Transverse colon (tissue), 4 donors: ENCODE results near the gene OSBPL6. TPM values are rescaled to one million over a fixed set of nuclear protein-coding genes. Genes with fewer than 3 reads are reported as not detected.
"Not testable (repeated sequence)": the region's sequence is repeated elsewhere in the genome, so short reads cannot be mapped to it uniquely, and the experiment has no call there.

Experiments
- DNase-seq: peaks from one replicate; pipeline ENCODE4 v3.0.0-alpha.2; 2019
- H3K27ac ChIP-seq, 4 donors: fragments of 200-600 bp; sonication (generic); 2 replicates each; pipeline ENCODE4 v1.5.1; 2016 to 2018; ENCODE audit warnings: inconsistent platforms in 4 of 4
- H3K27me3 ChIP-seq: fragments of 200-600 bp; sonication (generic); 2 replicates; pipeline ENCODE4 v1.5.1; 2017; ENCODE audit warnings: inconsistent platforms
- H3K36me3 ChIP-seq, 4 donors: fragments of 200-600 bp; sonication (generic); 2 replicates each; pipeline ENCODE4 v1.5.1; 2017 to 2019; ENCODE audit warnings: inconsistent platforms in 4 of 4
- H3K4me1 ChIP-seq, 4 donors: fragments of 200-600 bp; sonication (generic); 2 replicates each; pipeline ENCODE4 v1.5.1; 2017 to 2020; ENCODE audit warnings: inconsistent platforms in 4 of 4
- H3K4me3 ChIP-seq, 4 donors: fragments of 200-600 bp; sonication (generic); 1 replicate in 1 of 4; 2 replicates in 3 of 4; pipeline versions ENCODE4 v1.5.1 to v1.6.1; 2017 to 2019; ENCODE audit warnings: inconsistent platforms in 4 of 4
- H3K9me3 ChIP-seq, 2 donors: fragments of 200-600 bp; sonication (generic); 2 replicates each; pipeline ENCODE4 v1.5.1; 2017 to 2019; ENCODE audit warnings: inconsistent platforms in 2 of 2
- EP300 ChIP-seq: sonication (generic); formaldehyde crosslinking; IDR thresholded peaks from one replicate; pipeline ENCODE4 v1.6.1; 2017; ENCODE audit warnings: antibody characterized with exemption, low read depth
- POLR2A ChIP-seq: fragments of 450-650 bp; IDR thresholded peaks from one replicate; pipeline ENCODE4 v1.6.1; 2016; ENCODE audit warnings: antibody characterized with exemption, mild to moderate bottlenecking, moderate library complexity
- POLR2AphosphoS5 ChIP-seq, 3 donors: sonication (generic); formaldehyde crosslinking; IDR thresholded peaks; one replicate each; pipeline ENCODE4 v1.6.1; 2016; ENCODE audit warnings: antibody characterized with exemption in 3 of 3
- WGBS, 2 donors: methylation state at CpG; one replicate each; pipeline ENCODE4 v1.1.5; 2018; ENCODE audit warnings: low coverage in 1 of 2; 5-methylcytosine and 5-hydroxymethylcytosine counted together
- in situ Hi-C, 4 donors: fragments of 200-750 bp; cut with MboI; loops; one replicate each; pipeline versions ENCODE4 v1.15.0 to v1.15.1; 2017; ENCODE audit warnings: low sequenced_read_pairs in 3 of 4, low pct_ligation_motif_present in 1 of 4, low pct_unique_long_range_greater_than_20kb in 1 of 4
- intact Hi-C: fragments of 100-400 bp; cut with DNase I; formaldehyde crosslinking; loops from one replicate; pipeline ENCODE4 v1.15.1; 2023; ENCODE audit warnings: low total_unique reads
- total RNA-seq, 4 donors: library from RNA; depleted of rRNA; stranded (reverse); fragments of >200 nt; gene quantifications; one replicate each; pipeline ENCODE4 v1.1.0, GENCODE V29; 2016
- TF ChIP-seq, protein P1 (sequence below), 5 experiments: fragments of 200-600 bp in 3 of 5; fragments of 450-650 bp in 2 of 5; sonication (generic) in 3 of 5; IDR thresholded peaks; 1 replicate in 2 of 5; 2 replicates in 3 of 5; pipeline ENCODE4 v1.5.1; 2016 to 2017; ENCODE audit warnings: antibody characterized with exemption in 5 of 5, inconsistent platforms in 3 of 5, mild to moderate bottlenecking in 2 of 5, moderate library complexity in 1 of 5

OSBPL6 gene
- total RNA-seq, 4 donors from 2014 or later, result 0.95 to 4.0 (median 2.5) TPM

DNA sequence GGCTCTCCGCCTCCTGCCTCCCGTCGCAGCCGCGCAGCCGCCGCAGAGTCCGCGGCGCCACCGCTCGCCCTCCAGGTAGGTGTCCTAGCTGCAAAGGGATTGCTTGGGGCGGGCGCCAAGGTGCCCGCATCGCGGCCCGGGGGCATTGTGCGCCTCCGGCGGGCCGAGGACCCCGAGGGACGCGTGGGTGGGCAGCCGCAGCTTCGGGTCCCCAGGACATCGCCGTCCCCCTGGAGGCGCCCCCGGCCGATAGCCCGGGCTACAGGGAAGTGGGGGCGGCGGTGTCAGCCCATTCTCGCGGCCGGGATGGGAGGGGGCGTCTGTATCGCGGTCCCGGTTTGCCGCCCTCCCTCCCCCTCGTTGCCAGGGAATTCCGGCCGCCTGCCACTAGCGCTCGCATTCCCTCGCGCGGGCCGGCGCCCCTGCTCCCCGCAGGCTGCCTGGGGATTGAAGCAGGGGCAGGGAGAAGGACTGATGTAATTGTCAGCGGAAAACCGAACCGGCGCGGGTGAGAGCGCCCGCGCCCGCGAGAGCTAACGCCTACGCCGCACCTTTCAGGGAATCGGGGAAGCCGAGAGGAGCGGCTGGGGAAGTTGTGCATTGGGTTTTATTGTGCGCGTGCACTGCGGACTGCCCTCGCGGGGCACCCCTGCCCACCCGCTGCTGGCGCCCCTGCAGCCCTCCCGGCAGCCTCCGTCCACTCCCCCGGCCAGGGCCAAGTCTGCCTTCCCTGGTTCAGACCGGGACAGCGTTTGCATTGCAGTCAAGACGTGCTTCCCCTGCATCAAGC, 483 bp downstream of the OSBPL6 start:
- Histone ChIP-seq H3K9me3 (no peaks in the 10 kb centered on the region), H3K4me1 (peaks cover 0 to 17% (median 9%) of the 10 kb centered on the region in 4 donors), H3K4me3 (peak overlapping the region; percentile 62 to 93 (median 76)), H3K27me3 (peaks cover 46% of the 10 kb centered on the region), H3K27ac (peak overlapping the region; percentile 84 to 92 (median 89)), H3K36me3 (no peaks in the 10 kb centered on the region)
- 1% methylated on average over 54 of the region's 83 CpGs; no CpG with 5 or more reads in 1 of the 2 donors for WGBS, 2 donors
- intact Hi-C loops (no loop called here), in situ Hi-C loops (no loop called here)
- peak; percentile 19 for DNase-seq
- TF ChIP-seq POLR2AphosphoS5 (IDR thresholded peaks at IDR 0.05) (no peak), POLR2A (no peak), EP300 (no peak)
- TF ChIP-seq, protein P1, sequence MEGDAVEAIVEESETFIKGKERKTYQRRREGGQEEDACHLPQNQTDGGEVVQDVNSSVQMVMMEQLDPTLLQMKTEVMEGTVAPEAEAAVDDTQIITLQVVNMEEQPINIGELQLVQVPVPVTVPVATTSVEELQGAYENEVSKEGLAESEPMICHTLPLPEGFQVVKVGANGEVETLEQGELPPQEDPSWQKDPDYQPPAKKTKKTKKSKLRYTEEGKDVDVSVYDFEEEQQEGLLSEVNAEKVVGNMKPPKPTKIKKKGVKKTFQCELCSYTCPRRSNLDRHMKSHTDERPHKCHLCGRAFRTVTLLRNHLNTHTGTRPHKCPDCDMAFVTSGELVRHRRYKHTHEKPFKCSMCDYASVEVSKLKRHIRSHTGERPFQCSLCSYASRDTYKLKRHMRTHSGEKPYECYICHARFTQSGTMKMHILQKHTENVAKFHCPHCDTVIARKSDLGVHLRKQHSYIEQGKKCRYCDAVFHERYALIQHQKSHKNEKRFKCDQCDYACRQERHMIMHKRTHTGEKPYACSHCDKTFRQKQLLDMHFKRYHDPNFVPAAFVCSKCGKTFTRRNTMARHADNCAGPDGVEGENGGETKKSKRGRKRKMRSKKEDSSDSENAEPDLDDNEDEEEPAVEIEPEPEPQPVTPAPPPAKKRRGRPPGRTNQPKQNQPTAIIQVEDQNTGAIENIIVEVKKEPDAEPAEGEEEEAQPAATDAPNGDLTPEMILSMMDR (IDR thresholded peaks at IDR 0.05), result peak in 1 of 5 experiments; percentile 25

DNA sequence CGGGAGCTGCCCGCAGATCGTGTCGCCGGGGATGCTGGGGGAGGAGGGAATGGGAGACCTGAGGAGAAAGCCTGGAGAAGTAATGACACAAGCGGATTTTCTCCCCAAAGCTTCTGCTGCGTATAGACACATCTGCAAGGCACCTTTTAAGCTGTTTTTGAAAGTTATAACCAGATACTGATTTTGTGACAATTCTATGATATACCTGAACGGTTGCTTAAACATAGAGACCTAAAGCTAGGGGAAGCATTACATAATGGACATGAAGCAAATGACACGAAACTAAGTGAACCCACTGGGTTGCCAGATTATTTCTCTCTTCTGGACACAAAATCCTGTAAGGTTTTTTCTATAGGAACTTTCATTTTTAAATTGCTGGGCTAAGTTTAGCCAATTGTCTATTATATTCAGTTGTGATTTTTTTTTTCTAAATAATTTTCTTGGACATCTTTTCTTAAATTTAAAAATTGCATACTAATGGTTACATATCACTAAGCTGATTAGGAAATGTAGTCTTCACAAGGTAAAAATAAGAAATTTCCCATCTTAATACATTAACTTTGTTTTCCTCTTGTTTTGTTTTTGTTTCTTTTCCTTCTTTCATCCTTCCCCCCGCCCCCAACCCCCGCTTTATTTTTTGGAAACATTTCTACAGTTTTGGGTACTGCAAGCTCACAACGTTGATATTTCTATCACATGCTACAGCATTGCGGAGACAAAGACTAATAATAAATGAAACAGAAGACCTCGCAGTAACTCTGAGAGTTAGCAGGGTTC, 1.3 kb downstream of the OSBPL6 start:
- 20 to 38% methylated on average over 9 to 14 of the region's 14 CpGs for WGBS, 2 donors
- DNase-seq, result no peak
- in situ Hi-C loops, result no loop called here
- Histone ChIP-seq H3K27ac (peak overlapping the region; percentile 84 to 92 (median 89)), H3K9me3 (no peaks in the 10 kb centered on the region), H3K4me1 (peaks cover 0 to 17% (median 9%) of the 10 kb centered on the region in 4 donors), H3K27me3 (peaks cover 46% of the 10 kb centered on the region), H3K4me3 (peak overlapping the region; percentile 62 to 93 (median 76)), H3K36me3 (no peaks in the 10 kb centered on the region)
- no peak for TF ChIP-seq POLR2AphosphoS5 (IDR thresholded peaks at IDR 0.05)
- no peak for TF ChIP-seq POLR2A
- TF ChIP-seq EP300, result no peak
- TF ChIP-seq, protein P1 (IDR thresholded peaks at IDR 0.05), result no peak
- intact Hi-C loops, result no loop called here

DNA sequence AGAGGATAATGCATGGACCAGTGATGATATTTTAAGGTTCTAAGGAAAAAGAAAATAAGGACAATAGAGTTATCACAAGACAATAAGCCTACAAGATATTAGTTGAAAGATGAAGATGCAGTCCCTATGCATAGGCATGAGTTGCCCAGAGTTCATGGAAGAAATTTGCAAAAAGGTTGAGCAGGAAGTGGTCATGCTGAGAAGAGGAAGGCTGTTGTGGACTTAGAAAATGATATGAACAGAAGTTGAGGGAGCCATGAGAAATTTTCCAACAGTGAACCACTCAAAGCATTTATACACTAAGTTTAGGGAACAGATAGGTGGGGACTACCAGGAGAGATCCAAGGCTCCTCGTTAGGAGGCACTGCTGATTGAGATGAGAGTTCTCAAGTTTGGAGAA, 3.5 kb downstream of the OSBPL6 start:
- Histone ChIP-seq H3K27me3 (peaks cover 37% of the 10 kb centered on the region), H3K4me3 (no peak overlapping the region), H3K9me3 (no peaks in the 10 kb centered on the region), H3K27ac (no peak overlapping the region), H3K36me3 (no peaks in the 10 kb centered on the region), H3K4me1 (peaks cover 0 to 17% (median 9%) of the 10 kb centered on the region in 4 donors)
- intact Hi-C loops (no loop called here), in situ Hi-C loops (no loop called here)
- no peak for DNase-seq
- TF ChIP-seq EP300, result no peak
- TF ChIP-seq POLR2A, result no peak
- no peak for TF ChIP-seq POLR2AphosphoS5 (IDR thresholded peaks at IDR 0.05)
- TF ChIP-seq, protein P1 (IDR thresholded peaks at IDR 0.05), result no peak
- 56 to 66% methylated on average over 1 of the region's 1 CpG for WGBS, 2 donors

DNA sequence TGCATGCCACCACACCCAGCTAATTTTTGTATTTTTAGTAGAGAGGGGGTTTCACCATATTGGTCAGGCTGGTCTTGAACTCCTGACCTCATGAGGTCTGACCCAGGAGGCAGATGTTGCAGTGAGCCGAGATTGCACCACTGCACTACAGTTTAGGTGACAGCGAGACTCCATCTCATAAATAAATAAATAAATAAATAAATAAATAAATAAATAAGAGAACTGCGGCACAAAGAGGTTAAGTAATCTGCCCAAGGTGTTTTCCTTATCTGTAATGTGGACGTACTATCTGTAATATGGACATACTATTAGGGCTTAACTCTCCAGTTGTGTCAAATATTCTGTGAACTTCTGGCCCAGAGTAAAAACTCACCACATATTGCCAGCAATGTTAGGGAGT, 4.1 kb downstream of the OSBPL6 start:
- in situ Hi-C loops, result not testable (repeated sequence)

More for the DNA sequence above, 4.1 kb downstream of the OSBPL6 start:
- DNase-seq, H3K36me3 ChIP-seq, H3K4me3 ChIP-seq, intact Hi-C loops, H3K9me3 ChIP-seq, H3K27ac ChIP-seq: not testable (repeated sequence)
- H3K27me3 ChIP-seq, result peaks cover 33% of the 10 kb centered on the region
- WGBS, 2 donors, result 83 to 89% methylated on average over 4 of the region's 4 CpGs
- peaks cover 0 to 14% (median 7%) of the 10 kb centered on the region in 4 donors for H3K4me1 ChIP-seq
